NAMALWA (cell line): Measurements from ENCODE around the gene SLC16A2.

Experiments used
- DNase-seq: peaks from one replicate; pipeline ENCODE4 v3.0.0-alpha.2; 2015; ENCODE audit warnings: low spot score

The SLC16A2 gene

GRCh38 chrX:74536152-74536831 is 115.0 kb downstream of the SLC16A2 start:
- DNase-seq, result no peak

DNA sequence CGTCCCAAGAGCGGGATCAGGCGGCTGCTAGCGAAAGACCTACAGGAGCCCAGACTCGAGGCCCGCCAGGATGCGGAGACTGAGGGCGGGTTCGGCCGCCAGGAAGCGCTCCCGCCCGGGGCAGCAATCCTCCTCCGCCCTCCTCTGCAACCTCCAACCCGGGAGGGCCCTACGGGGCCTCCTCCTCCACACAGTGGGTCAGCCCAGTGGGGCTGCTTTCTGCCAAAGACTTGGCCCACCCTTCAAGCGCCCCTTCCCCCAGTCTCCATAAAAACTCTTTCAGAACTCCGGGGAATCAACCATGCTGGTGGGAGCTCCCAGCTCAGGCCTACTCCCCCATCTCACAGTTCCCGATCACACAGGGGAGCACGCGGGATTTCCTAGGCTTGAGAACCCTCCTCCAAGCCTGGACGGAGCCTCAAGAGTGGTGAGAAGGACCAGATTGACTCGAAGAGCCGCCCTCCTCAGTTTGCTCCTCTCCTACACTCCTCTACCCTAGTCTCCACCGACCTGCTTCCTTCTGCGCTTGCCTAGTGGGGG is 115.6 kb downstream of the SLC16A2 start:
- no peak for DNase-seq

- no peak for DNase-seq
Measured at GRCh38 chrX:74540635-74541249, 119.4 kb downstream of the SLC16A2 start.

- DNase-seq, result peak; percentile 0
Measured at GRCh38 chrX:74545880-74546523, 124.7 kb downstream of the SLC16A2 start.

GRCh38 chrX:74546984-74547383 is 125.7 kb downstream of the SLC16A2 start:
- no peak for DNase-seq

GRCh38 chrX:74550295-74550802 is 129.1 kb downstream of the SLC16A2 start:
- DNase-seq, result peak; percentile 80

- DNase-seq, result no peak
Measured at GRCh38 chrX:74551934-74552333, 130.6 kb downstream of the SLC16A2 start.

- DNase-seq, result no peak
Measured at GRCh38 chrX:74557378-74557777, 136.1 kb downstream of the SLC16A2 start.

GRCh38 chrX:74578137-74578536 is 156.8 kb downstream of the SLC16A2 start:
- no peak for DNase-seq

DNA sequence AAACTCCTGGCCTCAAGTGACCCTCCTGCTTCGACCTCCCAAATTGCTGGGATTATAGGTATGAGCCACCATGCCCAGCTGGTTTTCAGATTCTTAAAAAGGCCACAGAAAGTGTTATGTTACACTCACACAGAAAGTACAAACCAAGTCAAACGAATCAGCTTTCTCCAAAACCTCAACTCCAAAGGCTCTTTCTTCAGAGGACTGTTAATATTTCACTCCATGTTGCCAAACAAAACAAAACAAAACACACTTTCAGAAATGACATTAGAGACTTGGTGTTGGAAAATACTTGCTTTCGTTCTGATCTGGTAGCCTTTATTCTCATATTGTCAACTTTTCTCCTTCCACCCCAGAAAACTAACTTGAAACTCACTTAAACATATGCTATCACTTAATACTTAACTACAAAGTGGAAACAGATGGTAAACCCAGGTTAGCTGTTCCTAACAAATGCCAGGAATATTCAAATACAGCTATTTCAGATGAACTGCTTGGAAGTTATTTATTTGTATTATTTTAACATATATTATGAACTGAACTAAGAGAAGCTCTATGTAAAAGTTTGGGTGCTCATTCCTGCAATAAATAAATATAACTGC is 158.4 kb downstream of the SLC16A2 start:
- DNase-seq, result no peak
